IPS-11a (cell line): ENCODE measurements around the gene TCF23.
"Not testable (repeated sequence)": the region's sequence is repeated elsewhere in the genome, so short reads cannot be mapped to it uniquely, and the experiment has no call there.

ENCODE experiments used
- H3K4me3 ChIP-seq: one replicate; pipeline ENCODE4 v1.5.1; 2013; ENCODE audit warnings: low read depth, low read length, control low read depth

TCF23 gene

GRCh38 chr2:27152796-27153464 lies 4.1 kb downstream of the TCF23 start:
- H3K4me3 ChIP-seq: no peak overlapping the region

GRCh38 chr2:27154488-27154887 lies 5.7 kb downstream of the TCF23 start:
- no peak overlapping the region for H3K4me3 ChIP-seq

GRCh38 chr2:27155069-27155520 lies 6.3 kb downstream of the TCF23 start:
- H3K4me3 ChIP-seq: no peak overlapping the region

GRCh38 chr2:27158468-27158867 lies 9.7 kb downstream of the TCF23 start:
- no peak overlapping the region for H3K4me3 ChIP-seq

- H3K4me3 ChIP-seq: no peak overlapping the region
Measured at GRCh38 chr2:27159271-27159670, 10.5 kb downstream of the TCF23 start.

- no peak overlapping the region for H3K4me3 ChIP-seq
Measured at GRCh38 chr2:27160191-27160590, 11.4 kb downstream of the TCF23 start.

GRCh38 chr2:27162151-27163121 lies 13.6 kb downstream of the TCF23 start:
- no peak overlapping the region for H3K4me3 ChIP-seq

- no peak overlapping the region for H3K4me3 ChIP-seq
Measured at GRCh38 chr2:27164960-27165763, 16.4 kb downstream of the TCF23 start.

GRCh38 chr2:27170581-27171337 lies 22.0 kb downstream of the TCF23 start:
- H3K4me3 ChIP-seq: no peak overlapping the region

- H3K4me3 ChIP-seq: no peak overlapping the region
Measured at GRCh38 chr2:27171351-27171848, 22.6 kb downstream of the TCF23 start.

- H3K4me3 ChIP-seq: no peak overlapping the region
Measured at GRCh38 chr2:27174638-27175037, 25.8 kb downstream of the TCF23 start.

GRCh38 chr2:27175330-27175729 lies 26.5 kb downstream of the TCF23 start:
- no peak overlapping the region for H3K4me3 ChIP-seq

GRCh38 chr2:27175781-27176180 lies 27.0 kb downstream of the TCF23 start:
- H3K4me3 ChIP-seq: not testable (repeated sequence)

- H3K4me3 ChIP-seq: no peak overlapping the region
Measured at GRCh38 chr2:27177441-27178351, 28.9 kb downstream of the TCF23 start.

GRCh38 chr2:27178469-27178868 lies 29.7 kb downstream of the TCF23 start:
- no peak overlapping the region for H3K4me3 ChIP-seq

- H3K4me3 ChIP-seq: no peak overlapping the region
Measured at GRCh38 chr2:27179344-27180000, 30.7 kb downstream of the TCF23 start.

- H3K4me3 ChIP-seq: no peak overlapping the region
Measured at GRCh38 chr2:27182346-27182745, 33.5 kb downstream of the TCF23 start.

- no peak overlapping the region for H3K4me3 ChIP-seq
Measured at GRCh38 chr2:27184115-27184514, 35.3 kb downstream of the TCF23 start.
